ENCODE measurements around the gene ZNF592. TPM values are rescaled to one million over a fixed set of nuclear protein-coding genes. Genes with fewer than 3 reads are reported as not detected.

ZNF592 gene
- polyA plus RNA-seq, 2 donors = 4.8 to 6.1 TPM

- Histone ChIP-seq H3K4me3 (ENCODE audit: low read depth in 1 of 2, low read length in 2 of 2) (no peak overlapping the region), H3K9me3 (ENCODE audit: control insufficient read depth in 2 of 2, insufficient read depth in 1 of 2, low read depth in 1 of 2, low read length in 1 of 2) (no peaks in the 10 kb centered on the region), H3K27me3 (ENCODE audit: control insufficient read depth in 1 of 2, insufficient read depth in 2 of 2, low read length in 2 of 2) (no peaks in the 10 kb centered on the region), H3K36me3 (ENCODE audit: control insufficient read depth in 2 of 2, insufficient read depth in 2 of 2, low read length in 1 of 2) (no peaks in the 10 kb centered on the region), H3K4me1 (ENCODE audit: control insufficient read depth in 2 of 2, insufficient read depth in 2 of 2, low read length in 1 of 2) (peaks cover 0 to 2% of the 10 kb centered on the region in 2 donors), H3K27ac (ENCODE audit: low read depth in 2 of 2, low read length in 1 of 2) (no peak overlapping the region)
- 69 to 70% methylated on average over 14 of the region's 14 CpGs for WGBS, 2 donors
These were observed 79.9 kb downstream of the ZNF592 start for GRCh38 chr15:84828086-84828908.

- H3K4me3 ChIP-seq (ENCODE audit: low read depth in 1 of 2, low read length in 2 of 2) = no peak overlapping the region
- no peaks in the 10 kb centered on the region for H3K9me3 ChIP-seq (ENCODE audit: control insufficient read depth in 2 of 2, insufficient read depth in 1 of 2, low read depth in 1 of 2, low read length in 1 of 2)
- H3K27me3 ChIP-seq (ENCODE audit: control insufficient read depth in 1 of 2, insufficient read depth in 2 of 2, low read length in 2 of 2) = no peaks in the 10 kb centered on the region
- no peaks in the 10 kb centered on the region for H3K36me3 ChIP-seq (ENCODE audit: control insufficient read depth in 2 of 2, insufficient read depth in 2 of 2, low read length in 1 of 2)
- H3K27ac ChIP-seq (ENCODE audit: low read depth in 2 of 2, low read length in 1 of 2) = no peak overlapping the region
- H3K4me1 ChIP-seq (ENCODE audit: control insufficient read depth in 2 of 2, insufficient read depth in 2 of 2, low read length in 1 of 2) = peaks cover 0 to 2% of the 10 kb centered on the region in 2 donors
- 89 to 90% methylated on average over 8 of the region's 8 CpGs for WGBS, 2 donors
These were observed 81.0 kb downstream of the ZNF592 start for GRCh38 chr15:84829428-84829827.

- Histone ChIP-seq H3K9me3 (ENCODE audit: control insufficient read depth in 2 of 2, insufficient read depth in 1 of 2, low read depth in 1 of 2, low read length in 1 of 2) (no peaks in the 10 kb centered on the region), H3K36me3 (ENCODE audit: control insufficient read depth in 2 of 2, insufficient read depth in 2 of 2, low read length in 1 of 2) (no peaks in the 10 kb centered on the region), H3K4me3 (ENCODE audit: low read depth in 1 of 2, low read length in 2 of 2) (no peak overlapping the region), H3K27me3 (ENCODE audit: control insufficient read depth in 1 of 2, insufficient read depth in 2 of 2, low read length in 2 of 2) (no peaks in the 10 kb centered on the region), H3K27ac (ENCODE audit: low read depth in 2 of 2, low read length in 1 of 2) (no peak overlapping the region), H3K4me1 (ENCODE audit: control insufficient read depth in 2 of 2, insufficient read depth in 2 of 2, low read length in 1 of 2) (peaks cover 0 to 5% of the 10 kb centered on the region in 2 donors)
- 80 to 82% methylated on average over 2 of the region's 2 CpGs for WGBS, 2 donors
These were observed 81.6 kb downstream of the ZNF592 start for GRCh38 chr15:84830036-84830435.

GRCh38 chr15:84831028-84831427 is 82.6 kb downstream of the ZNF592 start:
- H3K27ac ChIP-seq (ENCODE audit: low read depth in 2 of 2, low read length in 1 of 2) = no peak overlapping the region
- H3K4me3 ChIP-seq (ENCODE audit: low read depth in 1 of 2, low read length in 2 of 2) = no peak overlapping the region
- H3K9me3 ChIP-seq (ENCODE audit: control insufficient read depth in 2 of 2, insufficient read depth in 1 of 2, low read depth in 1 of 2, low read length in 1 of 2) = no peaks in the 10 kb centered on the region
- 83 to 86% methylated on average over 5 of the region's 5 CpGs for WGBS, 2 donors
- peaks cover 0 to 5% of the 10 kb centered on the region in 2 donors for H3K4me1 ChIP-seq (ENCODE audit: control insufficient read depth in 2 of 2, insufficient read depth in 2 of 2, low read length in 1 of 2)
- H3K36me3 ChIP-seq (ENCODE audit: control insufficient read depth in 2 of 2, insufficient read depth in 2 of 2, low read length in 1 of 2) = no peaks in the 10 kb centered on the region
- H3K27me3 ChIP-seq (ENCODE audit: control insufficient read depth in 1 of 2, insufficient read depth in 2 of 2, low read length in 2 of 2) = no peaks in the 10 kb centered on the region

GRCh38 chr15:84831613-84832012 is 83.2 kb downstream of the ZNF592 start:
- no peak overlapping the region for H3K4me3 ChIP-seq (ENCODE audit: low read depth in 1 of 2, low read length in 2 of 2)
- no peaks in the 10 kb centered on the region for H3K27me3 ChIP-seq (ENCODE audit: control insufficient read depth in 1 of 2, insufficient read depth in 2 of 2, low read length in 2 of 2)
- WGBS, 2 donors = 56 to 67% methylated on average over 2 of the region's 2 CpGs
- H3K27ac ChIP-seq (ENCODE audit: low read depth in 2 of 2, low read length in 1 of 2) = no peak overlapping the region
- no peaks in the 10 kb centered on the region for H3K36me3 ChIP-seq (ENCODE audit: control insufficient read depth in 2 of 2, insufficient read depth in 2 of 2, low read length in 1 of 2)
- peaks cover 0 to 3% of the 10 kb centered on the region in 2 donors for H3K4me1 ChIP-seq (ENCODE audit: control insufficient read depth in 2 of 2, insufficient read depth in 2 of 2, low read length in 1 of 2)
- no peaks in the 10 kb centered on the region for H3K9me3 ChIP-seq (ENCODE audit: control insufficient read depth in 2 of 2, insufficient read depth in 1 of 2, low read depth in 1 of 2, low read length in 1 of 2)

- Histone ChIP-seq H3K9me3 (ENCODE audit: control insufficient read depth in 2 of 2, insufficient read depth in 1 of 2, low read depth in 1 of 2, low read length in 1 of 2) (no peaks in the 10 kb centered on the region), H3K4me1 (ENCODE audit: control insufficient read depth in 2 of 2, insufficient read depth in 2 of 2, low read length in 1 of 2) (peaks cover 0 to 3% of the 10 kb centered on the region in 2 donors), H3K36me3 (ENCODE audit: control insufficient read depth in 2 of 2, insufficient read depth in 2 of 2, low read length in 1 of 2) (no peaks in the 10 kb centered on the region), H3K4me3 (ENCODE audit: low read depth in 1 of 2, low read length in 2 of 2) (no peak overlapping the region), H3K27ac (ENCODE audit: low read depth in 2 of 2, low read length in 1 of 2) (no peak overlapping the region), H3K27me3 (ENCODE audit: control insufficient read depth in 1 of 2, insufficient read depth in 2 of 2, low read length in 2 of 2) (no peaks in the 10 kb centered on the region)
- WGBS, 2 donors = 77 to 86% methylated on average over 2 of the region's 2 CpGs
These were observed 84.2 kb downstream of the ZNF592 start for GRCh38 chr15:84832448-84833040.

GRCh38 chr15:84833447-84834228 is 85.2 kb downstream of the ZNF592 start:
- no peaks in the 10 kb centered on the region for H3K36me3 ChIP-seq (ENCODE audit: control insufficient read depth in 2 of 2, insufficient read depth in 2 of 2, low read length in 1 of 2)
- peaks cover 0 to 3% of the 10 kb centered on the region in 2 donors for H3K4me1 ChIP-seq (ENCODE audit: control insufficient read depth in 2 of 2, insufficient read depth in 2 of 2, low read length in 1 of 2)
- no peaks in the 10 kb centered on the region for H3K9me3 ChIP-seq (ENCODE audit: control insufficient read depth in 2 of 2, insufficient read depth in 1 of 2, low read depth in 1 of 2, low read length in 1 of 2)
- 66 to 69% methylated on average over 4 of the region's 4 CpGs for WGBS, 2 donors
- H3K4me3 ChIP-seq (ENCODE audit: low read depth in 1 of 2, low read length in 2 of 2) = no peak overlapping the region
- no peak overlapping the region for H3K27ac ChIP-seq (ENCODE audit: low read depth in 2 of 2, low read length in 1 of 2)
- no peaks in the 10 kb centered on the region for H3K27me3 ChIP-seq (ENCODE audit: control insufficient read depth in 1 of 2, insufficient read depth in 2 of 2, low read length in 2 of 2)

GRCh38 chr15:84834229-84834955 is 86.0 kb downstream of the ZNF592 start:
- 84 to 91% methylated on average over 4 of the region's 4 CpGs for WGBS, 2 donors
- no peaks in the 10 kb centered on the region for H3K9me3 ChIP-seq (ENCODE audit: control insufficient read depth in 2 of 2, insufficient read depth in 1 of 2, low read depth in 1 of 2, low read length in 1 of 2)
- no peak overlapping the region for H3K27ac ChIP-seq (ENCODE audit: low read depth in 2 of 2, low read length in 1 of 2)
- no peak overlapping the region for H3K4me3 ChIP-seq (ENCODE audit: low read depth in 1 of 2, low read length in 2 of 2)
- H3K4me1 ChIP-seq (ENCODE audit: control insufficient read depth in 2 of 2, insufficient read depth in 2 of 2, low read length in 1 of 2) = peaks cover 0 to 3% of the 10 kb centered on the region in 2 donors
- H3K36me3 ChIP-seq (ENCODE audit: control insufficient read depth in 2 of 2, insufficient read depth in 2 of 2, low read length in 1 of 2) = no peaks in the 10 kb centered on the region
- H3K27me3 ChIP-seq (ENCODE audit: control insufficient read depth in 1 of 2, insufficient read depth in 2 of 2, low read length in 2 of 2) = no peaks in the 10 kb centered on the region

GRCh38 chr15:84834969-84835368 is 86.6 kb downstream of the ZNF592 start:
- Histone ChIP-seq H3K4me3 (ENCODE audit: low read depth in 1 of 2, low read length in 2 of 2) (no peak overlapping the region), H3K9me3 (ENCODE audit: control insufficient read depth in 2 of 2, insufficient read depth in 1 of 2, low read depth in 1 of 2, low read length in 1 of 2) (no peaks in the 10 kb centered on the region), H3K27ac (ENCODE audit: low read depth in 2 of 2, low read length in 1 of 2) (no peak overlapping the region), H3K27me3 (ENCODE audit: control insufficient read depth in 1 of 2, insufficient read depth in 2 of 2, low read length in 2 of 2) (no peaks in the 10 kb centered on the region), H3K4me1 (ENCODE audit: control insufficient read depth in 2 of 2, insufficient read depth in 2 of 2, low read length in 1 of 2) (peaks cover 0 to 3% of the 10 kb centered on the region in 2 donors), H3K36me3 (ENCODE audit: control insufficient read depth in 2 of 2, insufficient read depth in 2 of 2, low read length in 1 of 2) (no peaks in the 10 kb centered on the region)
- 79 to 94% methylated on average over 4 to 5 of the region's 5 CpGs for WGBS, 2 donors

Data from esophagus (tissue), 2 donors.